Progenitor cell of endocrine pancreas (in vitro differentiated cells): ENCODE measurements around the gene COL23A1. TPM values are rescaled to one million over a fixed set of nuclear protein-coding genes. Genes with fewer than 3 reads are reported as not detected.

Experiments
- DNase-seq: peaks from one replicate; pipeline ENCODE4 v3.0.0; 2021; ENCODE audit warnings: low spot score; ENCODE audit not compliant: unreplicated experiment
- H3K27ac Mint-ChIP-seq: 2 replicates; pipeline ENCODE4 v1.8.0; 2021; ENCODE audit warnings: mild to moderate bottlenecking, moderate library complexity, mixed read lengths
- H3K27me3 Mint-ChIP-seq: 2 replicates; pipeline ENCODE4 v1.8.0; 2021; ENCODE audit warnings: mixed read lengths
- H3K36me3 Mint-ChIP-seq: 2 replicates; pipeline ENCODE4 v1.8.0; 2022; ENCODE audit warnings: mixed read lengths; ENCODE audit not compliant: insufficient read depth
- H3K4me1 Mint-ChIP-seq: 2 replicates; pipeline ENCODE4 v1.8.0; 2021; ENCODE audit warnings: low read depth, mixed read lengths
- H3K4me3 Mint-ChIP-seq: 2 replicates; pipeline ENCODE4 v1.8.0; 2021; ENCODE audit warnings: low read depth, mild to moderate bottlenecking, moderate library complexity, mixed read lengths
- H3K9me3 Mint-ChIP-seq: 2 replicates; pipeline ENCODE4 v1.8.0; 2021; ENCODE audit warnings: low read depth, mixed read lengths
- total RNA-seq: library from RNA; stranded (reverse); gene quantifications from 2 replicates; pipeline ENCODE4 v1.2.1, GENCODE V29; 2021
- TF ChIP-seq, protein P1 (sequence below): fragments of 200-600 bp; sonication (generic); IDR thresholded peaks from one replicate; pipeline ENCODE4 v1.5.0; 2021; ENCODE audit warnings: antibody characterized with exemption, mild to moderate bottlenecking; ENCODE audit not compliant: unreplicated experiment

Gene COL23A1
- total RNA-seq, 1 donor from 2014 or later, result 0.36 TPM

DNA sequence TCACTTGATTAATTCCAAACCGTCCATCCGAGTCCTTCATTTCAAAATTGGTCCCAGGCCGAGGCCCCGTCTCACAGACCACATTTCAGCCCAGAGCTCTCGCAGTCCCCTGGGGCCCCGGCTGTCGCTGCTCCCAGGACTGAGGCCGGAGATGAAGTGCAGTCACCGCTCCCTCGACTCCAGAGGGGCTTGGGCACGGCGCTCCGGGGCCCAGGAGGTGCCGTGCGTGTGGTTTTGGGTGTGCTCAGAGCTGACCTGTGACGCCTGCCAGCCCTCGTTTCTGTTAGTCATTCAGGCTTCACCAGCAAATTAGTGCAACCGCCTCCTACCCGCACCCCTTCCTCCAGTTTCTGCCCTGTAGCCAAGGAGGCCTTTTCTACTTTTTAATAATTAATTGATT, 308.9 kb downstream of the COL23A1 start:
- no peak overlapping the region for H3K27ac Mint-ChIP-seq
- no peak overlapping the region for H3K4me3 Mint-ChIP-seq
- peaks cover 31% of the 10 kb centered on the region for H3K27me3 Mint-ChIP-seq
- DNase-seq, result no peak
- H3K9me3 Mint-ChIP-seq, result peaks cover 6% of the 10 kb centered on the region
- peaks cover 4% of the 10 kb centered on the region for H3K4me1 Mint-ChIP-seq
- TF ChIP-seq, protein P1, sequence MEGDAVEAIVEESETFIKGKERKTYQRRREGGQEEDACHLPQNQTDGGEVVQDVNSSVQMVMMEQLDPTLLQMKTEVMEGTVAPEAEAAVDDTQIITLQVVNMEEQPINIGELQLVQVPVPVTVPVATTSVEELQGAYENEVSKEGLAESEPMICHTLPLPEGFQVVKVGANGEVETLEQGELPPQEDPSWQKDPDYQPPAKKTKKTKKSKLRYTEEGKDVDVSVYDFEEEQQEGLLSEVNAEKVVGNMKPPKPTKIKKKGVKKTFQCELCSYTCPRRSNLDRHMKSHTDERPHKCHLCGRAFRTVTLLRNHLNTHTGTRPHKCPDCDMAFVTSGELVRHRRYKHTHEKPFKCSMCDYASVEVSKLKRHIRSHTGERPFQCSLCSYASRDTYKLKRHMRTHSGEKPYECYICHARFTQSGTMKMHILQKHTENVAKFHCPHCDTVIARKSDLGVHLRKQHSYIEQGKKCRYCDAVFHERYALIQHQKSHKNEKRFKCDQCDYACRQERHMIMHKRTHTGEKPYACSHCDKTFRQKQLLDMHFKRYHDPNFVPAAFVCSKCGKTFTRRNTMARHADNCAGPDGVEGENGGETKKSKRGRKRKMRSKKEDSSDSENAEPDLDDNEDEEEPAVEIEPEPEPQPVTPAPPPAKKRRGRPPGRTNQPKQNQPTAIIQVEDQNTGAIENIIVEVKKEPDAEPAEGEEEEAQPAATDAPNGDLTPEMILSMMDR, result no peak
- H3K36me3 Mint-ChIP-seq, result no peaks in the 10 kb centered on the region

DNA sequence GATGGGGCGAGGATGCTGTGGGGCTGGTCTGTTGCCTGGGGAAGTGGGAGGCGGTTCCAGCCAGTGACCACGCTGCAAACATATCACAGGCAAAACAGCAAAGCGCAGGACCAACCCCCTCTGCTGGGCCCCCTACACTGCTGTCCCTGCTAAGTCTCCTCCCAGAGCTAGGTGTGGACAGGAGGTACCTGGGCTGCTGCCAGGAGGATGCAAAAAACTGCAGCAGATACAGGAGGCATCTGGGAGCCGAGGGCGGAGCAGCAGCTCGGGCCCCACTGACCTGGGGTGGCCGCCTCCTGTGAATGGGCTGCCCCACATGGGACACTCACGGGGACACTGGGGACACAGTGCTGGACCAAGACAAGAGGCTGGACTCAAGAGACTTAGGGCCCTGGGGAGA, 309.6 kb downstream of the COL23A1 start:
- Mint-ChIP-seq H3K36me3 (no peaks in the 10 kb centered on the region), H3K4me1 (peaks cover 4% of the 10 kb centered on the region), H3K9me3 (peaks cover 11% of the 10 kb centered on the region), H3K27me3 (peaks cover 31% of the 10 kb centered on the region), H3K4me3 (no peak overlapping the region), H3K27ac (no peak overlapping the region)
- no peak for DNase-seq
- TF ChIP-seq, protein P1, result no peak

DNA sequence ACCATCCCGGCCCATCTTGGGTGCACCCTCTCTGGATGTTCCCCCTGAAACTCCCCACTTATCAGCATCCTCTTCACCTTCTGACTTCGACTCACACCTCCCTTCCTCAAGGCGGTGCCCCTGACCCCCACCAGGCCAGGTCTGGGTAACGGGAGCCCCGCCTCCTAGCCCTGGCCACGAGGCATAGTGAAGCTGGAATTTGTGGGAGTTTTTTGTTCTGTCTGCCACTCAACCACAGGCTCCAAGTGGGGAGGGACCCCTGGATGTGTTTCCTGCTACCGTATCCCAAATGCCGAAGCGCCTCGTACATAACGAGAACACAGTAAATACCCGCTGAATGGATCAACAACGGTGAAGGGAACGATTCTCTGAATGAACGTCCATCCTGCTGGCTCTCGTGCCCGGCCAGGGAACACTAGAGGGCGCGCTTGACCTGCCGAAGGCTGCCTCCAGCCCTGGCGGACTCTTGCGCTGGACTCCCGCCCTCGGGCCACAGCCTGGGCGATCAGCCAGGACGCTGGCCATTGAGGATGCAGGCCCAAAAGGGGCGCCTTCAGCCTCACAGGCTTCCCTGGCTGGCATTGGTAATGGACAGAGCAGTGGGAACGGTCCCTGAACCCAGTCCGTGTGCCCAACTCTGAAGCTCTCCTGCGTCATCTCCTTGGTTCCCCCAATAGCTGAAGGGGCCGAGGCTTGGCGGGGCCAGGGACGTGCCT, 310.3 kb downstream of the COL23A1 start:
- Mint-ChIP-seq H3K9me3 (peaks cover 12% of the 10 kb centered on the region), H3K27me3 (peaks cover 31% of the 10 kb centered on the region), H3K27ac (no peak overlapping the region), H3K4me3 (no peak overlapping the region), H3K4me1 (peaks cover 4% of the 10 kb centered on the region), H3K36me3 (no peaks in the 10 kb centered on the region)
- TF ChIP-seq, protein P1, result peak; percentile 99
- DNase-seq, result peak; percentile 86

DNA sequence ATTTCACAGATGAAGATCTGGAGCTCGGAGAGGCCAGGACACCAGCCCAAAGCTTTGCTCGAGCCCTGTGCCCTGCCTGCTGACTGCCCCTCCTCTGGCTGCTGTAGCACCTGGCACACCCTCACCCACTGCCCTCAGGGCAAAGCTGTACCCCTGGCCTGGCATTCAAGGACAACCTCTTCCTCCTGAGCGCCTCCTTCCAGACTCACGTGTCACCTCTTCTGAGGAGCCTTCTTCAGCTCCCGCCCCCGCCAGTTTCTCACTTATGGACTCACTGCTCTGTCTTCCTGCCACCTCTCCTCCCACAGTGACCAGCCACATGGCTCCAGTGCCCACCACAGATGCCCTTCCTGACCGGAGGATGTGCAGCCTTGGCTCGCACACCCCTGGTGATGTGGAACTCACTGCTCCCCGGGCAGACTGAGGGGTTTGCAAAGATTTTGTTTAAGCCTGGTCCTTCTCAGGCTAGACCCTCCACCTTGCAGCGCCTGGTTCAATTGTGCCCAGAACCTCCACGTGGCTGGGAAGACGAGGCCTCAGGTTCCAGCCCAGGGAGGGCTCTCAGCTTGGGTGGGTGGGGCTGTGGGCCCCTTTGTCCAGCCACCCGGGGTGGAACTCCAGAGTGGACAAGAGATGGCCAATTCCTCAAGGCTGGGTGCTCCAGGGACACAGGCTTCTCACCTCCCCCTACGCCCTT, 311.0 kb downstream of the COL23A1 start:
- TF ChIP-seq, protein P1, result no peak
- peaks cover 31% of the 10 kb centered on the region for H3K27me3 Mint-ChIP-seq
- H3K4me1 Mint-ChIP-seq, result peaks cover 4% of the 10 kb centered on the region
- H3K27ac Mint-ChIP-seq, result no peak overlapping the region
- no peak overlapping the region for H3K4me3 Mint-ChIP-seq
- no peak for DNase-seq
- H3K9me3 Mint-ChIP-seq, result peaks cover 12% of the 10 kb centered on the region
- H3K36me3 Mint-ChIP-seq, result no peaks in the 10 kb centered on the region

DNA sequence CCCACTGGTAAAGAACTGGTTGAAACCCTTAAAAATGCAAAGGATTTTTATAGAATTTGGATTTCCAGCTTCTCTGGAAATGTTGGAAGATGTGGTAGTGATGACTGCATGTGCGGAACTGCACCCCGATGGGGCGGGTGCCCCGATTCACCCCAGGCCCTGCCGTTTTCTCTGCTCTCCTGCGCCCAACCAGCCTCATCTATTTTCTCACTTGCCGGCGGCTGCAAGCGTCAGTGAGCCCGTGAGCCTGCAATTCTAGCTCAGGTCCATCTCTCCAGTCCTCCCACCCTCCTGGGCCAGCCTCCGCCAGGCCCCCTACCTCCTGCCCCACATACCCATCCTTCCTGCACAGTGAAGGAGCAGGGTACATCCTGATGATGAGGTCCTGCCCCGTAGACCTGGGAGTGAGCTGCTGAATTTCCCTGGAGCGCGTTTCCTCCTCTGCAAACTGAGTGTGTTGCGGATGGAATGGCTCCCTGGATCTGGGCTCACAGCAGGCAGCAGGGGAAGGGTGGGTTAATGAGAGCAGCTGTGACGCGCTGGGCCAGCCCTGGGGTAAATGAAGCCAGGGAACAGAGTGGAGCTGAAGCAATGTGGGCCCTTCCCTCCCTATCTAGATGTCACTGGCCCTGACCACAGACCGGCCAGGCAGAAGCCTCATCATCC, 311.7 kb downstream of the COL23A1 start:
- DNase-seq, result no peak
- no peak overlapping the region for H3K27ac Mint-ChIP-seq
- H3K36me3 Mint-ChIP-seq, result no peaks in the 10 kb centered on the region
- peaks cover 31% of the 10 kb centered on the region for H3K27me3 Mint-ChIP-seq
- peaks cover 4% of the 10 kb centered on the region for H3K4me1 Mint-ChIP-seq
- TF ChIP-seq, protein P1, result no peak
- H3K4me3 Mint-ChIP-seq, result no peak overlapping the region
- H3K9me3 Mint-ChIP-seq, result peaks cover 6% of the 10 kb centered on the region
